Measurements from ENCODE around the gene IPO4. TPM values are rescaled to one million over a fixed set of nuclear protein-coding genes. Genes with fewer than 3 reads are reported as not detected.

IPO4 gene
- total and polyA plus RNA-seq, 9 of the 15 experiments (the other 6 are each of a cell fraction or from before 2014, with no cell fraction given), result 7.3 to 122 (median 31.8) TPM

DNA sequence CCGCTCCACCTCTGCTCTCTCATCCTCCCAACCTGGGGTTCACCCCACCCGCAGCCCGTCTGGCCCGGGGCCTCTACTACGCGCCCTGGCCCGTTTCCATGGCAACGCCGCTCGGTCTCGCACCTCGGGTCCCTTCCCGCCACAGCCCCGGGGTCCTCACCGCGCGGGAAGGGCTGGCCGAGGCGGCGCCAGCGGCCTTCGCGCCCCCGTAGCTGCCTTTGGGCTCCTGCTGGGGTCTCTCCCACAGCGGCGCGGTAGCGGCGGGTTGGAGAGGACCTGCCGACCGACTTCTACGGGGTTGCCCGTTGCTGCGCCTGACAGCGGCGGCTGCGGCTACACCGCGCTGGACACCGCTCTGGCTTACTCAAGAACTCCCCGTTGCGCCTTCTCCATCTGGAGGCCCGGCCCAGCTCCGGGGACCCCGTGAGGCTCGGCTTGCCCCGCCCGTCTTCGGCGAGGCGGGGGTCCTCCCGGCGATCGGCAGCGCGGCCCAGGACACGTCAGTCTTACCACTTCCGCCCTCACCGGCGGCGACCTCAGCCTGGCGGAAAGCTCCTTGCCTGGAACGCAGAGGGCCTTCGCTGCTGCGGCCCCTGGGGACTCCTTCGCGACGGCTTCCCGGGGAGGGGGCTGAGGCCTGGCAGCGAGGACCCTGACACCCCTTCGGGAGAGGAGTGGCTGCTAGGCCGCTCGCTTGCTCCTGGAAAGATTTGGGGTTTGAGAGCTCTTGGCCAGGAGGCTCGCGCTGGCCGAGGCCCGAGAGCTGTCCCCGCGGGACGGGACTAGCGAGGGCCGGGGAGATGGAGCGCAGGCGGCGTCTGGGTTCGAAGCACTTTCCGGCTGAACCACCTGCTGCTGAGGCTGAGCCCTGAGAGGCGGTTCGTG is 6.8 kb upstream of the IPO4 start, which contains the start of gene TM9SF1 (continued):
- TF ChIP-seq, protein P1, sequence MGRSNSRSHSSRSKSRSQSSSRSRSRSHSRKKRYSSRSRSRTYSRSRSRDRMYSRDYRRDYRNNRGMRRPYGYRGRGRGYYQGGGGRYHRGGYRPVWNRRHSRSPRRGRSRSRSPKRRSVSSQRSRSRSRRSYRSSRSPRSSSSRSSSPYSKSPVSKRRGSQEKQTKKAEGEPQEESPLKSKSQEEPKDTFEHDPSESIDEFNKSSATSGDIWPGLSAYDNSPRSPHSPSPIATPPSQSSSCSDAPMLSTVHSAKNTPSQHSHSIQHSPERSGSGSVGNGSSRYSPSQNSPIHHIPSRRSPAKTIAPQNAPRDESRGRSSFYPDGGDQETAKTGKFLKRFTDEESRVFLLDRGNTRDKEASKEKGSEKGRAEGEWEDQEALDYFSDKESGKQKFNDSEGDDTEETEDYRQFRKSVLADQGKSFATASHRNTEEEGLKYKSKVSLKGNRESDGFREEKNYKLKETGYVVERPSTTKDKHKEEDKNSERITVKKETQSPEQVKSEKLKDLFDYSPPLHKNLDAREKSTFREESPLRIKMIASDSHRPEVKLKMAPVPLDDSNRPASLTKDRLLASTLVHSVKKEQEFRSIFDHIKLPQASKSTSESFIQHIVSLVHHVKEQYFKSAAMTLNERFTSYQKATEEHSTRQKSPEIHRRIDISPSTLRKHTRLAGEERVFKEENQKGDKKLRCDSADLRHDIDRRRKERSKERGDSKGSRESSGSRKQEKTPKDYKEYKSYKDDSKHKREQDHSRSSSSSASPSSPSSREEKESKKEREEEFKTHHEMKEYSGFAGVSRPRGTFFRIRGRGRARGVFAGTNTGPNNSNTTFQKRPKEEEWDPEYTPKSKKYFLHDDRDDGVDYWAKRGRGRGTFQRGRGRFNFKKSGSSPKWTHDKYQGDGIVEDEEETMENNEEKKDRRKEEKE (IDR thresholded peaks at IDR 0.05; ENCODE audit: borderline replicate concordance in 1 of 2, control insufficient read depth in 1 of 2, low read depth in 2 of 2, low read length in 1 of 2), result no peak
- TF ChIP-seq NR3C1 (CRISPR knock-in tag; IDR thresholded peaks at IDR 0.05) (no peak), ZC3H11A (IDR thresholded peaks at IDR 0.05; ENCODE audit: low read depth, low read length) (no peak), ZNF586 (CRISPR knock-in tag; conservative IDR thresholded peaks at IDR 0.05) (no peak), CHCHD3 (CRISPR knock-in tag; IDR thresholded peaks at IDR 0.05) (no peak), ZNF507 (tag; conservative IDR thresholded peaks at IDR 0.05) (no peak), TAL1 (IDR thresholded peaks at IDR 0.05) (no peak), TEAD1 (CRISPR knock-in tag; IDR thresholded peaks at IDR 0.05) (peak; percentile 22 to 50; a peak in 2 of 4 replicates), ZNF561 (CRISPR knock-in tag; conservative IDR thresholded peaks at IDR 0.05) (no peak)
- TF ChIP-seq, protein P2, sequence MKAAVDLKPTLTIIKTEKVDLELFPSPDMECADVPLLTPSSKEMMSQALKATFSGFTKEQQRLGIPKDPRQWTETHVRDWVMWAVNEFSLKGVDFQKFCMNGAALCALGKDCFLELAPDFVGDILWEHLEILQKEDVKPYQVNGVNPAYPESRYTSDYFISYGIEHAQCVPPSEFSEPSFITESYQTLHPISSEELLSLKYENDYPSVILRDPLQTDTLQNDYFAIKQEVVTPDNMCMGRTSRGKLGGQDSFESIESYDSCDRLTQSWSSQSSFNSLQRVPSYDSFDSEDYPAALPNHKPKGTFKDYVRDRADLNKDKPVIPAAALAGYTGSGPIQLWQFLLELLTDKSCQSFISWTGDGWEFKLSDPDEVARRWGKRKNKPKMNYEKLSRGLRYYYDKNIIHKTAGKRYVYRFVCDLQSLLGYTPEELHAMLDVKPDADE (conservative IDR thresholded peaks at IDR 0.05; ENCODE audit: control insufficient read depth, low read depth, low read length), result peak; percentile 28; the same call in 1 of the 2 replicates
- TF ChIP-seq, protein P3, sequence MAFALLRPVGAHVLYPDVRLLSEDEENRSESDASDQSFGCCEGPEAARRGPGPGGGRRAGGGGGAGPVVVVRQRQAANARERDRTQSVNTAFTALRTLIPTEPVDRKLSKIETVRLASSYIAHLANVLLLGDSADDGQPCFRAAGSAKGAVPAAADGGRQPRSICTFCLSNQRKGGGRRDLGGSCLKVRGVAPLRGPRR (CRISPR knock-in tag; IDR thresholded peaks at IDR 0.05), result no peak
- TF ChIP-seq, protein P4, sequence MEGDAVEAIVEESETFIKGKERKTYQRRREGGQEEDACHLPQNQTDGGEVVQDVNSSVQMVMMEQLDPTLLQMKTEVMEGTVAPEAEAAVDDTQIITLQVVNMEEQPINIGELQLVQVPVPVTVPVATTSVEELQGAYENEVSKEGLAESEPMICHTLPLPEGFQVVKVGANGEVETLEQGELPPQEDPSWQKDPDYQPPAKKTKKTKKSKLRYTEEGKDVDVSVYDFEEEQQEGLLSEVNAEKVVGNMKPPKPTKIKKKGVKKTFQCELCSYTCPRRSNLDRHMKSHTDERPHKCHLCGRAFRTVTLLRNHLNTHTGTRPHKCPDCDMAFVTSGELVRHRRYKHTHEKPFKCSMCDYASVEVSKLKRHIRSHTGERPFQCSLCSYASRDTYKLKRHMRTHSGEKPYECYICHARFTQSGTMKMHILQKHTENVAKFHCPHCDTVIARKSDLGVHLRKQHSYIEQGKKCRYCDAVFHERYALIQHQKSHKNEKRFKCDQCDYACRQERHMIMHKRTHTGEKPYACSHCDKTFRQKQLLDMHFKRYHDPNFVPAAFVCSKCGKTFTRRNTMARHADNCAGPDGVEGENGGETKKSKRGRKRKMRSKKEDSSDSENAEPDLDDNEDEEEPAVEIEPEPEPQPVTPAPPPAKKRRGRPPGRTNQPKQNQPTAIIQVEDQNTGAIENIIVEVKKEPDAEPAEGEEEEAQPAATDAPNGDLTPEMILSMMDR (IDR thresholded peaks at IDR 0.05 in 2 of 3, conservative IDR thresholded peaks at IDR 0.05 in 1 of 3; ENCODE audit: insufficient read depth in 2 of 3, low read depth in 1 of 3, low read length in 3 of 3), result no peak; a peak in 1 of 6 replicates
- TF ChIP-seq, protein P5, sequence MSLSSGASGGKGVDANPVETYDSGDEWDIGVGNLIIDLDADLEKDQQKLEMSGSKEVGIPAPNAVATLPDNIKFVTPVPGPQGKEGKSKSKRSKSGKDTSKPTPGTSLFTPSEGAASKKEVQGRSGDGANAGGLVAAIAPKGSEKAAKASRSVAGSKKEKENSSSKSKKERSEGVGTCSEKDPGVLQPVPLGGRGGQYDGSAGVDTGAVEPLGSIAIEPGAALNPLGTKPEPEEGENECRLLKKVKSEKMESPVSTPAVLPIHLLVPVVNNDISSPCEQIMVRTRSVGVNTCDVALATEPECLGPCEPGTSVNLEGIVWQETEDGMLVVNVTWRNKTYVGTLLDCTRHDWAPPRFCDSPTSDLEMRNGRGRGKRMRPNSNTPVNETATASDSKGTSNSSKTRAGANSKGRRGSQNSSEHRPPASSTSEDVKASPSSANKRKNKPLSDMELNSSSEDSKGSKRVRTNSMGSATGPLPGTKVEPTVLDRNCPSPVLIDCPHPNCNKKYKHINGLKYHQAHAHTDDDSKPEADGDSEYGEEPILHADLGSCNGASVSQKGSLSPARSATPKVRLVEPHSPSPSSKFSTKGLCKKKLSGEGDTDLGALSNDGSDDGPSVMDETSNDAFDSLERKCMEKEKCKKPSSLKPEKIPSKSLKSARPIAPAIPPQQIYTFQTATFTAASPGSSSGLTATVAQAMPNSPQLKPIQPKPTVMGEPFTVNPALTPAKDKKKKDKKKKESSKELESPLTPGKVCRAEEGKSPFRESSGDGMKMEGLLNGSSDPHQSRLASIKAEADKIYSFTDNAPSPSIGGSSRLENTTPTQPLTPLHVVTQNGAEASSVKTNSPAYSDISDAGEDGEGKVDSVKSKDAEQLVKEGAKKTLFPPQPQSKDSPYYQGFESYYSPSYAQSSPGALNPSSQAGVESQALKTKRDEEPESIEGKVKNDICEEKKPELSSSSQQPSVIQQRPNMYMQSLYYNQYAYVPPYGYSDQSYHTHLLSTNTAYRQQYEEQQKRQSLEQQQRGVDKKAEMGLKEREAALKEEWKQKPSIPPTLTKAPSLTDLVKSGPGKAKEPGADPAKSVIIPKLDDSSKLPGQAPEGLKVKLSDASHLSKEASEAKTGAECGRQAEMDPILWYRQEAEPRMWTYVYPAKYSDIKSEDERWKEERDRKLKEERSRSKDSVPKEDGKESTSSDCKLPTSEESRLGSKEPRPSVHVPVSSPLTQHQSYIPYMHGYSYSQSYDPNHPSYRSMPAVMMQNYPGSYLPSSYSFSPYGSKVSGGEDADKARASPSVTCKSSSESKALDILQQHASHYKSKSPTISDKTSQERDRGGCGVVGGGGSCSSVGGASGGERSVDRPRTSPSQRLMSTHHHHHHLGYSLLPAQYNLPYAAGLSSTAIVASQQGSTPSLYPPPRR (CRISPR knock-in tag; IDR thresholded peaks at IDR 0.05; ENCODE audit: borderline replicate concordance), result no peak
